DMS114 treated with DMSO at 0.1 percent for 48 hours (cell line): ENCODE data around the gene CLEC16A.
"Not testable (repeated sequence)": the region's sequence is repeated elsewhere in the genome, so short reads cannot be mapped to it uniquely, and the experiment has no call there.

ENCODE experiments used
- DNase-seq: peaks from one replicate; lab custom pipeline; 2025; ENCODE audit not compliant: unreplicated experiment; lab: John Stamatoyannopoulos, UW

Gene CLEC16A

DNA sequence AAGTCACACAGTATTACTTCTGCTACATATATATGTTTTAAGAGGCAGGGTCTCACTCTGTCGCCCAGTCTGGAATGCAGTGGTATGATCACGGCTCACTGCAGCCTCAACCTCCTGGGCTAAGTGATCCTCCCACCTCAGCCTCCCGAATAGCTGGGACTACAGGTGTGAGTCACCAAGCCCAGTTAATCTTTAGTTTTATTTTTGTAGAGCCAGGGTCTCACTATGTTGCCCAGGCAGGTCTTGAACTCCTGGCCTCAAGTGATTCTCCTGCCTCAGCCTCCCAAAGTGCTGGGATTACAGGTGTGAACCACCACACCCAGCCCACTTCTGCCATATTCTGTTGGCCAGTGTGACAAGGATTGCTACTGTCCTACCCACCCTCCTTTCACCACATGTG lies 19.1 kb upstream of the CLEC16A start:
- not testable (repeated sequence) for DNase-seq

DNA sequence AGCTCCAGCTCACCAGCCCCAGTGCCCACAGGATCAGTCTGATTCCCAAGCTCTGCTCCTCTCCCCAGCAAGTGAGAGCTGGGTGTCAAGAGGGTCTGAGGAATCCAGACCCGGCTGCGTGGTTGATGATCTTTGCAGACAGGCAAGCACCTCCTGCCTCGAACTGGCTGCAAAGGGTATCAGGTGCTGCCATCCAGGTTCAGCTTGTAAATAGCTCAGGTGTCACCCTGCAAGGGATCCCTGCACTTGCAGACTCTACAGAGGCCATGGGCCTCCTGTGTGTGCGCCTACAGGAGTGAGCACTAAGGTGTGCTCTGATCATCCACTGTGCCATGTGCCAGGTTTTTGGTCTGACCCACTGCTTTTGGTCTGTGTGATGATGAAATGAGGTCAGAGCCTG lies 18.3 kb upstream of the CLEC16A start:
- DNase-seq, result no peak

DNA sequence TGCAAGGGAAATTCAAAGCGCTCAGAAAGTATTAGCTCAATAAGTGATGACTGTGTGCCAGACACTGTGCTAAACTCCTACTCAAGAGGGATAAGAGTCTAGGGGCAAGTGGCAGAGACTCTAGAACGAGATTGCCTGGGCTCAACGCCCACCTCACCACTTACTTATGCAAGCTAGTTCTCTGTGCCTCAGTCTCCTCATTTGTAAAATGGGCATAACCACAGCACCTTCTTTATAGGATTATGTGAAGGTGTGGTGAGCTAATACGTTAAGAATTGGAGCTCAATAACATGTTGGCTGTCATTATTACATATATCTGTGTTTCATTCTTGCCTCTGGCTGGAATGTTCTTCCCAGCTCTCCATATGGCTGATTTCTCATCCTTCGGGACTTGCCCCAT lies 17.5 kb upstream of the CLEC16A start:
- DNase-seq, result no peak

DNA sequence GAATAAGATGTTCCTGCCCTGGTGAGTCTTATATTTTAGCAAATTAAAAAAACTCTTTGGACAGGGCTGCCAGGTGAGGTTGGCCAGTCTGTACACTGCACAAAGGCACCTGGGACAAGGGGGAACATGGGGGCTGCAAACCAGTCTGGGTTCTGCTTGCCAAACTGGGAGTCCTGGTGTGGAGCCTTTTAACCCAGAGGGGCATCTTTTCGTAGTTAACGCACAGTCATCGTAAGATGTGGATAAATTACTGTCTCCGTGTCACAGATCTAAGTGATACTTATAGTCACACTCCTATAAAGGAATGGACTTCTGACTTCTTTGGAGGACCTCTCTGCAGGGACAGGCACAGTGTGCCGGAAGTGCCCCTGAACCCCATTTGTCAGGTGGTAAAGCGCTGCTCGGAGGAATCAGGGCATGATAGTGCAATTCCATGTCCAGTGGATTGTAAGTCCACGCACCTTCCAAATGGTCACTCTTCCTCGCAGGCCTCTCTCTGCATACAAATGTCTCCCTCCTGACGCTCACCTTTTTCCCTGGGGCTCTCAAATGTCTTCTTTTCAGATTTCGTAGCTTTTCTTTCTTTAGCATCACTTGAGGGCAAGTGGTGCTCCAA lies 16.8 kb upstream of the CLEC16A start:
- DNase-seq, result no peak

DNA sequence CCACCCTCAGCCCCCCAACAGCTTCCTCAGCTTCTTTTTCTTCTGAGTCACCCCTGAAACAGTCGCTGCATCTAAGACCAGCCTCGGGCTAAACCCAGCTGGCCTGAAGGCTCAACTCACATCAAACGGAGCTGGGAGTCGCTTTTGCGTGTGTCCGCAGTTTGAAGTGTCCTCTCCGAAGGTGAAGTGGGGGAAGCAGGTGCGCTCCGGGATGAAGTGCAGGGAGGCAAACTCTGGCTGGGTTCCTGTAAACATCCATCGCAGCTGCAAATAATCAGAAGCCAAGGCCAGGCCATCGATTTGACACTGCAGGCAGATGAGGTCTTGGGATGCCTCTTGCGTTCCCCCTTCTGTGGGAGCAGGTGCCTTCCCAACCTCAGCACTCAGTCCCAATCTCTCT lies 15.3 kb upstream of the CLEC16A start:
- DNase-seq, result not testable (repeated sequence)

DNA sequence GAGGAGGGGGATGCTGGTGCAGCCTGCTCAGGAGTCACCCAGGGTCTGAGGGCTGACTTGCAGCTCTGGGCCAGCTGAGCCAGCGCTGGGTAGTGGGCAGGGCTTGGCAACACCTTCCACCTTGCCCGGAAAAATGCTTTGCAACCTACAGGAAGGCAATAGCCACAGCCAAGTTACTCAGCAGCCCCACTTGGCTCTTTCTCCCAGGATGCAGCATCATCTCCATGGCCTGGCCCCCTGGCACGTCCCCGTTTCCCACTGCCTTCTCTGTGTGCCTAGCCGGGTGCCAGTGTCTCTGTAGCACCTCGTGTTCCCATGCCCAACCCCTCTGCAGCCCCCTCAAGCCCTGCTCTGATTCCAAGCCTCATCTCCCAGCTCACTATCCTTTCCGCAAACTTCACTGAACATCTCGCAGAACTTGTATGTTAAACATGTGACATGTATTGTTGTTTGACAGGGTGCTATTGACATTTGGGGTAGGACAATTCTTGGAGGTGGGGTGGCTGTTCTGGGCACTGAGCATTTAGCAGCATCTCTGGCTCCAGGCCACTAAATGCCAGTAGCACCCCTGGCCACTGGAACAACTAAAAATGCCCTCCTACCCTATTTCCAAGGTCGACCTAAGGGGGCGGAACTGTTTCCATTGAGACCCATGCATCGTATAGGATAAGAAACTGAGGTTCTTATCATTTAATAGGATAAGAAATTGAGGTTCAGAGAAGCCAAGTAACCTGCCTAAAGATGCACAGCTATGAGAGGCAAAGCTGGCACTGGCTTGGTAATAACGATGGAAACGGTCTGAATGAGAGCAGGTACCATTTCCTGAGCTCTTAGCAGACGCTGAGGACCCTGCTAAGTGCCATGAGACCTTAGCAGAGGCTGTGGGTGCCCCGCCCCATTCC lies 14.3 kb upstream of the CLEC16A start:
- DNase-seq, result no peak

DNA sequence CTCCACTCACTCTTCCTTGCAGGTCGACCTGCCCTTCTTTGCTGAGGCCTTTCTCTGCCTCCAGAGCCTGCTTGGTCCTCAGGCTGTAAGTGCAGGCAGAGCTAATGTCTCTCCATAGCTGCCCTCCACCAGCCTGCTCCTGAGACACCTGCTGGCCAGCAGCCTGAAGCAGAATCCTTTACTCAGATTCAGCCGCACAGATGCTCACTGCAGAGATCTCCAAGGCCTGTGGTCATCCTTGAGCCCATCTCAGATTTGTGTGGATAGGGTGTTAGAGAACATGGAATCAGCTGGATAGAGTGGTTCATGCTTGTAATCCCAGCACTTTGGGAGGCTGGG lies 13.6 kb upstream of the CLEC16A start:
- DNase-seq, result no peak

DNA sequence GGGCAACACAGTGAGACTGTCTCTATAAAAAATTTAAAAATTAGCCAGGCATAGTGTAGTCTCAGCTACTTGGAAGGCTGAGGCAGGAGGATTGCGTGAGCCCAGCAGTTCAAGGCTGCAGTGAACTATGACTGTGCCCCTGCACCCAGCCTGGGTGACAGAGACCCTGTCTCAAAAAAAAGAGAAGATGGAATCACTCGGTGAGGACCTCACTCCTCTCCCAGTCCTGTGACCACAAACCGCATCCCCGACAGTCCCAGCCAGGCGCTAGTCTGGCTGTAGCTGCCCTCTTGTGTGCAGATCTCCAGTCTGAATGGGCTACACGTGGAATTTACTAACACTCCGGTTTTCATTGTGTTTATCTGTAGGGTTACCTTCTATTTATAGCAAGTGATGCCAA lies 13.2 kb upstream of the CLEC16A start:
- DNase-seq, result no peak

DNA sequence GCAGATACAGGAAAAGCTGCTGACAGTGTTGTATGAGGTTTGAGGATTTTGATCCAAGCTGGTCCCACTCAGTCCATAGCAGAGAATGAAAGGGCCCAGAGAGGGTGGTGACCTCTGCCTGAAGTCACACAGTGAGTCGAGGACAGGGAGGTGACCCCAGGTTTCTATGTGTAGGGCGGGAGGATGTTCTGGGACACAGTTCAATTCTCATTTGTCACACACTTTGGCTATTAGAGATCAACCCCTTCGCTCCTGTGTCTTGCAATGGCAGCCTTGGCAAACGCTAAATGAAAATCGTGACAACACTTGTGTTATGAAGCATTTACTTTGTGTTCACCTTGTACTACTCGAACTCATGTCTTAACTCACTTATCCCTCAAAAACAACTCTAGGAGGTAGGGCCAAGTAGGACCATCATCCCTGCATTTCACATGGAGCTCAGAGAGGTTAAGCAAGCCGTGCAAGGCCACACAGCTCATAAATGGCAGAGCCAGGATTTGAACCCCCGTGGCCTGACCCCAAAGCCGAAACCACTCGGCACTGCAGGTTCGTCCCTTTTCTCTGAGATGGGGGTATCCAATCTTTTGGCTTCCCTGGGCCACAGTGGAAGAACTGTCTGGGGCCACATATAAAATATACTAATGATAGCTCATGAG lies 12.3 kb upstream of the CLEC16A start:
- no peak for DNase-seq

DNA sequence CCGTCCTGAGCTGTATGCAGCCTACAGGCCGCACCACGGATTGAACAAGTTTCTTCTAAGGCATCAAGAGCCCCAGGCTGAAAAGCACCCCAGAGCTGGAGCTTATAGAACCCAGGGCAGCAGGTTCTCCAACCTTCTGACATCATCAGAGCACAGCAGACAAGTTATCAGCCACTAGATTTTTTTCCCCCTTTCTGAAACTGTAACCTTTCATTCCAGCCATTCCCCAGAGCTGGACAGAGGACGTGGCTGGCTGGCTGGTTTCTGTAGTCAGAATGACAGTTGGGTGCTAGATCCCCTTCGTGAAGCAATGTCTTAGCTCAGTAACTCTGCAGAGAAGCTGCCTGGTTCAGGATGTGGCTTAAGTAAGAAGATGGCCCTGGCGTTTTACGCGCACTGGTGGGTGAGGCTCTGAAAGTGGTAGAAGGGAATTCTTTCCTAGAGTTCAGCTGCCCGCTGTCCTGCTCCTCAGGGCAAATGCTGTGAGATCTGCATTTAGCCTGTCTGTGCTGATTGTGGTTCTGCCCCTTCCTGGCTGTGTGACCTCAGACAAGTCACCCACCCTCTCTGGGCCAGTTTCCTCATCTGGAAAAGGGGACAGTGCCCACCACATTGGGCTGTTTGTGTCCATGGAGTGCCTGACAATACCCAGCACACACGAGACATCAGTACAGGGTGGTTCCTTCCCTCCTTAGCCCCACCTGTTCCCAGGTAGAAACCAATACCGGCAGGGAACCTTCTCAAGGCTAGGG lies 11.2 kb upstream of the CLEC16A start:
- DNase-seq, result no peak

DNA sequence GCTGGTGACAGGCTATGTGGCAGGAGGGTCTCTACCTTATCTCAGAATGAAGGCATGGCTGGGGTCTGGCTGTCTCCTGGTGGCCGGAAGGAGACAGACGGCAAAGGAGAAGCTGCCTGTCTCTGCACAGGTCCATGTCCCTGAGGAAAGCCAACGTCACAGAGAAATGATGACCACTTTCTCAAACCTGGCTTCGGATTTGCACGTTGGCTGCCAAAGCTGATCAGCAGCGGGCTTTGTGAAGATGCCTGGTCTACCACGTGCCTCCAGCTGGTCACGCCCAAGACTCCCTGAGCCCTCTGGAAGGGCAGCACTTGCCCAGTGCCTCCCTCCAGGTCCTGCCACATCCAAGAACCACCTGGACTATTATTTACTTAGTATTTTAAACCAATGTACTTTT lies 10.5 kb upstream of the CLEC16A start:
- no peak for DNase-seq

DNA sequence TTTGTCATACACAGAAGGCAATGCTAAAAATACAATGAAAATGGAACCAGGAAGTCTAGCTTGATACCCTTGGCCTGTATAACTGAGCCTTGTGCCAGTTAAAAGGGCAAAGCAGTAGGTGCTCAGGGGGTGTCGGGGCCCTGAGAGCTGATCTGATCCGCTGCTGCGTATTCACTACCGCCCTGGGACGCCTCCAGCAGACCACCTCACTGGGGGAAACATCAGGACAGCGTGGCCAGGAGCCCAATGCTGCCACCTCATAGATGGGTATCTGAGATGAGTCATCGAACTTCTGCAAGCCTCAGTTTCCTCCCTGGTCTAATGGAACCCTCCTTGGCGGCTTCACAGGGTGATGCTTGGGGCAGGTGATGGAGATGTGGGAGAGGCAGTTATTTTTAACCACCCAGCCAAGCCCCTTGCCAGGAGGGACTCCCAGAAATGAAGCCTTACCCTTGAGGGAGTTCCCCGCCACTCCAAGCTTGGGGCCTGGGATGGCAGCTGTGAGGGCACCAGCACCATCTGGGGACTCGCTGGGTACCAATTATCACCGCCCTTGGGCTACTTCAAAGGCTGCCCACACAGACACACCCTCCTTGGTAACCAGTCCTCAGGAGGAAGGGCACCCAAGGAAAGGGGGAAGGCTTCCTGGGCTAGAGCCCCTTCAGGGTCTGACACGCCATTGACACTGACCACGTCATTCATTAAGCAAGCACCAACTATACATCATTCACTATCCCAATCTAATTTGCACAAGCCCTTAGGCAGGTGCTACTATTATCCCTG lies 9.8 kb upstream of the CLEC16A start:
- DNase-seq, result no peak

DNA sequence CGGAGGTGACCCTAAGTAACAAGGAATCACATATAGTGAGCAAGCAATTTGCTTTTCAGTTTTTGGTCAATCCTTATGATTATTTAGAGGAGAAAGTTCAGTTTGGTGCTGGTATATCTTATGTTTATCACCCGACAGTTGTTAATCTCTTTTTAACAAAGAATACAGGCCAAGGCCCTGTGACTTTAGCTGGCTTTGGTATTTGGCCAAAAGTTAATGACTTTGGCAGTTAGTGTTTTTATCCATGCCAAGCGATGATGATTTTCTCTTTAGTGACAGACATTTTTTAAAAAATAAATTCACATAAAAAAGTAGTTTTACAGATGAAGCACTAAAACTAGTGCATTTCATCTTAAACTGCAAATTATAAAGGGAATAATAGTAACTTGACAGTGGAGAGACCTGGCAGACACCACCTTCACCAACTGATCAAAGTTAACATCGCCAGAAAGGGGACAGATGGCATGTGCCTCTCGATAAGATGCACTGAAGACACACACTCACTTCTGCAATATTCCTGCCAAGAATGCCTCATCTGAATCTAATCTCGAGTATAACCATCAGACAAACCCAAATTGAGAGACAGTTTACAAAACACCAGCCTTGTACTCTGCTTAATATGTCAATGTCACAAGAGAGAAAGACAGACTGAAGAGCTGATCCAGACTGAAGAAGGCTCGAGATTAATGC lies 9.0 kb upstream of the CLEC16A start:
- DNase-seq, result no peak

DNA sequence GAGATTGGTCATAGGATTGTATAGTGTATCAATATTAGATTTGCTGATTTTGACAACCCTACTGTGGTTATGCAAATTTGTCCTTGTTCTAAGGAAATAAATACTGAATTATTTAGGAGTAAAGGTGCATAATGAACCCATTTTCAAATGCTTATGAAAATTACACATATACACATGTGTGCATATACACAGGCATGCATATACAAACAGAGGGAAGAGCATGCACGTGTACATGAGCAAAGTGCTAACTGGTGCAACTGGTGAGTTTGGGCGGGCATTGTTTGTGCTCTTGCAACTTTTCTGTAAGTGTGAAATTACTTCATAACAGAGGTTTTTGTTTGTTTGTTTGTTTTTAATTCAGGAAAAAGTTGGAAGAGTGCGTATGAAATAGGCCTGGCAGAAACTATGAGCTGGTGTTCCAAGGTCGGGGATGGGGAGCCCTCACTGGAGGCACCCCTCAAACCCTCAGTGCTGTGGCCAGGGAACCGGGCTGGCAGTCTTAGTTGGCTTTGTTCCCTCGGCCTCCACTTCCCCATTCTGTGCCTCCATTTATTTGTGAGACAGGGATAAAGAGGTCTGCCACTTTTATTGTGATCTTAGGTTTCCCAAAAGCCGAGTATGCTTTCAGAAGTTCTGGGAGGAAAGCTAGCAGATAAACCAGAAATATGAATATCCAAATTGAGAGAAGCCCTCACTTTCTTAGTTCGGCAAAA lies 7.9 kb upstream of the CLEC16A start:
- DNase-seq, result no peak

DNA sequence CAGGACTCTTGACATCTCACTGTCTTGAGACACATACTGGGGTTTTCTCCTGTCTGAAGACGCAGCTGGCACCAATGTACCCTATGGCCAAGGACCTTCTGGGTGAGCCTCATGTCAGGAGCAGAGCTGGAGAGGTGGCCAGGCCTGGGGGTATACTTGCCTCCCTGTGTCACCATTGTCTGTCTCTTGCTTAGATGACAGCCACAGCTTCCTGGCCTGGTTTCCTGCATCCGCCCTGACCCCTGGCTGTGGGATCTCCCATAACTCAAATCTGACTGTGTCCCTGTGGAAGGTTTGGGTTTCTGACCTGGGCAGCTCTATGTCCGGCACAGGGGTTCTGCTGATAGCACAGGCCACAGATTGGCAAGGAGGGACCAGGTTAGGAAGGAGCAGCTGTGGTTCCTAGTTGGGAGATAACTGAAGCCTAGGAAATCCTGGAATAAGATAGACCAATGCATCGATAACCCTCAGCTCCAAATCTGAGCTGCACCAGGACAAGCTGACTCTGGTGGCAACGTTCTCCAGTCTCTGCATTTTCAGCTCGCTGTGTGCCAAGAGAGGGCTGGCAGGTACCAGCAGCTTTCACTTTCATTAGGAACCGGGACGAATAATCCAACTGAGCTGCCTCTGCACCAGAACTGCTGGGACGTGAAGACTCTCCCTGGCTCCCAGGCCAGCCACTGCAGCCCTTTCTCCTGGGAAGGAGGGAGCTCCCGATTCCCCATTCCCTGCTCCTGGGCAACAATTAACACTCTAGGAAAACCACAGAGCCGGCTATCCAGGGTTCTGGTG lies 7.1 kb upstream of the CLEC16A start:
- no peak for DNase-seq

DNA sequence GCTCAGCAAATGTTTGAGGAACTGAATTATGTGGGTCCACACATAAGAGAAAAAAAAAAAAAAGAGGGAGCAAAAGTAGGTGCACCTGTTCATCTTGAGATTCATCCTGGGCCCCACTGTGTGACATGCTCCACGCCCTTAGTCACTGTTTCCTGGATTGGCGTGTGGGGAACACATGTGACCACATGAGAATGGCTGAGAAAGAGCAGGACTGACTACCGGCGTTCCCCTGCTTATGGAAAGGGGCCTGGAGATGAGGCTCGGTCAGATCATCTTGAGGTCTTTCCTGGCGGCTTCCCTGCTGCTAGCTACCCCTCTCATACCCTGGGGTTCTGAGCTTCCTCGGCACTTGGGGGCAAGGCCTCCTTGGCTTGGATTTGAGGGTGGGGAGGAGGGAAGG lies 6.0 kb upstream of the CLEC16A start:
- no peak for DNase-seq

DNA sequence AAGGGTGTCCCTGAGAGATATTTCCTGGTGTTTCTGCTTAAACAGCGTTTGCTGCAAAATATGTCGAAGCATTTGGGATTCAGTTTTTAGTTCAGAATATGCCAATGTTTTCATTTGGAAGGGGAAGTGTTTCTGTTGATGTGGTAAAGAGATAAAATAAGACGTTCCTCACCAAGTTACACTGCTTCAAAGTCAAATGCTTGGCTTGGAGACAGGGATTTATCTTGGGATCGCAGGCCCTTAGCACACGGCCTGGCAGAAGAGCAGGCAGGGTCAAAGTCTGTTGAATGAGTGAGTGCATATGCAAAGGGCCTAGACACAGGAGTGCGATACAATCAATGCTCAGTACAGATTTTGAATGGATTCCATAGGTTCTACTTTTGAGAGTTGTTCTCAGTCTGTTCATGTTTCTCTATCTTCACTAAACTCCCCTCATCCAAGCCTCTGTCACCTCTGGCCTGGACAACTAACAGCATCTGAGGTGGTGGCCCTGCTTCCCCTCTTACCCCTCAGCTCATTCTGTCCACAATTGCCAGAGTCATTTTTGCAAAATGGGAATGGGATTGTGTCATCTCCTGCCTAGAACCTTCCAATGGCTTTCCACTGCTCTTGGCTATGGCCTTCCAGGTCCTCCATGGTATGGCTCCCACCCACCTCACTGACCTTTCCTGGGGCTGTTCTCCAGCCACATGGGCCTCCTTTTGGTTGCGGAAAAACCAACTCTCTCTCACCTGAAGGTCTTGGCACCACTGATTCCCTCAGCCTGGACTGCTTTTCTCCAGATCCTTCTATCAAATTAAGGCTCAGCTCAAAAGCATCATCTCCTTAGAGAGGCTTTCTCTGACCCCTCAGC lies 5.3 kb upstream of the CLEC16A start:
- no peak for DNase-seq
